ENCODE data around the gene LATS1.
A peak's percentile ranks its signal among the peaks of the same experiment; 100 is the strongest.
"Not testable (repeated sequence)": the region's sequence is repeated elsewhere in the genome, so short reads cannot be mapped to it uniquely, and the experiment has no call there.

LATS1 gene

DNA sequence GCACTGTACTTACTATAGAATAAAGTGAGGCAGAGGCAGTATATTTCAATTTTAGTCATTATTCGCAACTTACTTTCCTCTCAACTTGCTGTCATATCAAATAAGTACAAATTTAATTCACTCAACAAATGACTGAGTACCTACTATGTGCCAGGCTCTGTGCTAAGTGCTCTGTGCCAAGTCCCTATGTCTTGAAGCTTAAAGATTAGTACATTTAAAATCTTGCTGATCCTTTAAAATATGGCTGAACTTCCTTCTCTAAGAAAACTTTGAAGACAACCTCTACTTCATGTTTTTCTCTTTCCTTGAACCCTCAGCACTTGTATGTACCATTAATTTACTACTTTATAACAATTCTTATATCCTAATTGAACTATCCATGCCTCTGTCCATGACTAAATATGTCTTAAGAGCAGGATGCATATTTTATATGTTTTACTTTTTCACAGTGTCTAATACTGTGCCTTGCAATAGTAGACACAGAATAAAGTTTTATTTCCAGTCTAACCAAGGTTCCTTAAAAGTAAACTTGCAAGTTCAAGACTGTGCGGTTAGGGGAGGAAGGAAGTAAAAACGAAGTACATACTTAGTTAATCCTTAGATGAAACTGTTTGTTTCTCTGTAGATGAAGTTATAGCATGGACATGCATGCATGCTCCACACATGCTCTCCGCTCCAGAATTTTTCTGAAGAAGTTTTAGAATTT is 10.0 kb upstream of the LATS1 start:
- no peak for DNase-seq

DNA sequence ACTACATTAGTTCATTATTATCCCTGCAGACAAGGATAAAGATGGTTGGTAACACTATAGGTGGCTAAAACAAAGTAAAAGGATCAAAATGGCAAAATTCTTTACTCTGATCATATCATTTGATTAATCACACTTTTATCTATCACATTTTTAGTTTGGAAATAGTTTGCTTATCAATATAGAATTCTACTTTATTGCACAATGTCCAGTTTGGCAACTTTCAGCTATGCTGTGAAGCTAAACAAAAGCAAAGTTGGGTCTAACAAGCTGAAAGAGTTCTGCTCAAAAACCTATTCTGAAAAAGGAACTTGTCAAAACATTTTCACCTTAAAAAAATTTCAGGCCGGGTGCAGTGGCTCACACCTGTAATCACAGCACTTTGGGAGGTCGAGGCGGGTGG is 7.9 kb upstream of the LATS1 start:
- no peak for DNase-seq

DNA sequence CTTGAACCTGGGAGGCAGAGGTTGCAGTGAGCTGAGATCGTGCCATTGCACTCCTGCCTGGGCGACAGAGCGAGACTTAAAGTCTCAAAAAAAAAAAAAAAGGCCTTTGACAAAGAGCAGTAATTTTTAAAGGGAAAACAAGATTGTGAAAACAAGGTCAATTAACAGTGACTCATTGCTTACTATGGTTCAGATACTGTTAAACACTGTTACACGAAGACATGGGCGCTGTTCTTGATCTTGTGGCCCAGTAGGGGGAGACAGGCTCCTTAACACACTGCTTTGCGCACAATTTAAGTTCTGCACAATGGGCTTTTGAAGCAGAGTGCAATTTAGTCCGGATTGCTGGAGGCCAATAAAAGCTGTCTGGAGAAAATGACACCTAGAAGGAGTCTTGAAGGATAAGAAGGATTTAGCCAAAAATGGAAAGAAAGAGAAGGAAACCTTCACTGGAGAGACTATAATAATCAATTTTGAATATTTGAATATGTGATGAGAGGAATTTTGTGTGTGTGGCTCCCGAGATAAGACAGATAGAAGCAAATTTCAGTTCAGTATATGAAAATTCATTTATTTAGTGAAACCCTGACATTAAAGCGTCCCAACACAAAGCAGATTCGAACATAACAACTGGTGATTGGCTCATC is 6.0 kb upstream of the LATS1 start:
- peak; percentile 76 for DNase-seq

GRCh38 chr6:149723262-149723661 is 5.4 kb upstream of the LATS1 start:
- DNase-seq, result no peak

GRCh38 chr6:149719531-149719930 is 1.6 kb upstream of the LATS1 start:
- no peak for DNase-seq

DNA sequence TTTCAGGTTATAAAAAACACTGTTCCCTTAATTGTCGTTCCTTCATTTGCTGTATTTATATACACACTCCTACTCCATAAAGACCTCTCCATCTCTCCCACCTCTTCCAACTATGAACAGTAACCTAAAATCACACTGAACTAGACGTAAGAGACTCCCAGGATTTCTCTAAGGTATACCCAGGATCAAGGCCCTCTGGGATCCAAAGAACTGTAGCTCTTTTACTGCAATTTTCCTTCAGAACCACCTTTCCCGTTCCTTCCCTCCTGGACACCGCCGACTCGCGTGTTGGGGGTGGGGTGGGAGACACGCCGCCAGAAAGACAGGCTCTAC is 680 bp downstream of the LATS1 start:
- no peak for DNase-seq

GRCh38 chr6:149716181-149716963 is 1.5 kb downstream of the LATS1 start:
- peak; percentile 16 for DNase-seq

DNA sequence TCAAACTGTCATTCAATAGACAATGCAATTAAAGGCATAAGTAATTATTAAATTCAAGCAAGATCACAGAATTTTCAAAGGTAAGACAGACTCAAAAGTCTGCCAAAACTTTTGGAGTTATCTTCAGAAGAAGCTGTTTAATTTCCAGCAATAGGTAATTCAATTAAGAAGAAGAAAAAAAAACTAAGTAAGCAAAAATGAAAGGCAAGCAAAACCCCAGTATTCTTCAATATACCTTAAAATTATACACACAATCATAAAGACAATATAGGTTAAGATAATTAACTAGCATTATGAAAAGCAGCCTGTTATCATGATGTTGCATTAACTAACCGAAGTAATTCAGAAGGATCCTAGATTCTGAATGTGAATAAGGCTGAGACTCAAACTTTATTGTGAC is 3.5 kb downstream of the LATS1 start:
- no peak for DNase-seq

DNA sequence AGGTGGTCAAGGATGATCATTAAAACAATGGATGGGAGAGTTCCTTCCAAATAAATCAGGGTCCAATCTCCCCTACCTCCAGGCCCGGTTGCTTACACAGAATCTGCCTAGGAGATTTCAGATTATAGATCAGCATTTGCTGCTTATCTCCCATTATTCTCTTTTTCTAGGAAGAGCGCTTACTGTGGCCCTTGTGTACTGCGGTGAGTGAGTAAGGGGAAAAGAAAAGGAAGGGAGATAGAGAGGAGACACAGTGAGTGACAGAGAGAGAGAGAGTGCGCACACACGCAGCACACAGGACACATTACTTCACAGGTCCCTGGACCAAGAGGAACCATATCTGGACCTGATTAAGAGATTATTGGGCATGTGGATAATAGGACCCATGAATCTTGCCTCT is 6.2 kb downstream of the LATS1 start:
- DNase-seq, result no peak

- no peak for DNase-seq
Measured at GRCh38 chr6:149701714-149702113, 16.2 kb downstream of the LATS1 start.

- no peak for DNase-seq
Measured at GRCh38 chr6:149699150-149699549, 18.8 kb downstream of the LATS1 start.

DNA sequence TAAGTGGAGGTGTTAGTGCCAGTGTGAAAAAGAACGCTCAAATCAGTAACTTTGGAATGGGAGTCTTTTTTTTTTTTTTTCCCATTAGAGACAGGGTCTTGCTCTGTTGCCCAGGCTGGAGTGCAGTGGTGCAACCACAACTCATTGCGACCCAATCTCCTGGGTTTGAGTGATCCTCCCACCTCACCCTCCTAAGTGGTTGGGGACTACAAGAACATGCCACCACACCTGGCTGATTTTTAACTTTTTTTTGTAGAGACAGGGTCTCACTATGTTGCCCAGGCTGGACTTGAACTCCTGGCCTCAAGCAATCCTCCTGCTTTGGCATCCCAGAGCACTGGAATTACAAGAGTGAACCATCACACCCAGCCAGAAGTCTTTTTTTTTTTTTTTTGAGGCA is 19.7 kb downstream of the LATS1 start:
- no peak for DNase-seq

GRCh38 chr6:149696901-149697300 is 21.0 kb downstream of the LATS1 start:
- DNase-seq, result no peak

GRCh38 chr6:149694921-149695320 is 23.0 kb downstream of the LATS1 start:
- no peak for DNase-seq

GRCh38 chr6:149691201-149691600 is 26.7 kb downstream of the LATS1 start:
- no peak for DNase-seq

GRCh38 chr6:149686230-149686629 is 31.7 kb downstream of the LATS1 start:
- DNase-seq, result no peak

DNA sequence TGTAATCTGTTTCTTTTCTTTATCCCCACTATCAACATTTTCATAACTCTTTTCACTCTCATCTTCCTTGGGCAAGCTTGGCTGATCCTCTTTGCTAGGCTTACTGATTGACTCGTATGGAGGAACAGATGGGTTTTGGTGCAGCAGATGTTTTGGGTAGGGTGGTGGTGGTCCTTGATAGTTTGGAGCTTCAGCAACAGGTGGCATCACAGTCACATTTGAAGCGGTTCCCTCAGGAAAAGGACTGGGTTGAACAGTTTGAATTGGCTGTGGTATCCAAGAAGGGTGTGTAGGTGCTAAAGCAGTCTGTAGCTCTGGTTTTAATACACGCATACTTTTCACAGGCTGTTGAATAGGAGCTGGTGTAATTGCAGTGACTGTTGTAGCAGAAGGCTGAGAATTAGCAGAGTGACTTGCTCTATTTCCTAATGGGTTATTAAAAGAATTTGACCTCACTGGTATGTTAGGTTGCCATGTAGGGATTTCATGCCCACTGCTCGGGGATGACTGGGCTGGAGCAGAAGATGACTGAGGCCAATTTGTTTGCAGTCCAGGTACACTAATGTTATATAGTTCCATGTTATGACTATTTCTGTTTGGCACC is 34.5 kb downstream of the LATS1 start:
- no peak for DNase-seq

DNA sequence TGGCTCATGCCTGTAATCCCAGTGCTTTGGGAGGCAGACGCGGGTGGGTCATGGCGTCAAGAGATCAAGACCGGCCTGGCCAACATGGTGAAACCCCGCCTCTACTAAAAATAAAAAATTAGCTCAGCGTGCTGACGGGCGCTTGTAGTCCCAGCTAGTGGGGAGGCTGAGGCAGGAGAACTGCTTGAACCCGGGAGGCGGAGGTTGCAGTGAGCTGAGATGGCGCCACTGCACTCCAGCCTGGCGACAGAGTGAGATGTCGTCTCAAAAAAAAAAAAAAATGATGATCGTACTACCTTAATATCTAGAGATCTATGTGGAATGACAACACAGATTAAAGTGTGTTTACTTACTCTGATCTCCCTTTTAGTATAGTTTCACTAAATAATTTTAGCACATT is 36.1 kb downstream of the LATS1 start:
- not testable (repeated sequence) for DNase-seq

GRCh38 chr6:149681209-149681608 is 36.7 kb downstream of the LATS1 start:
- no peak for DNase-seq

DNA sequence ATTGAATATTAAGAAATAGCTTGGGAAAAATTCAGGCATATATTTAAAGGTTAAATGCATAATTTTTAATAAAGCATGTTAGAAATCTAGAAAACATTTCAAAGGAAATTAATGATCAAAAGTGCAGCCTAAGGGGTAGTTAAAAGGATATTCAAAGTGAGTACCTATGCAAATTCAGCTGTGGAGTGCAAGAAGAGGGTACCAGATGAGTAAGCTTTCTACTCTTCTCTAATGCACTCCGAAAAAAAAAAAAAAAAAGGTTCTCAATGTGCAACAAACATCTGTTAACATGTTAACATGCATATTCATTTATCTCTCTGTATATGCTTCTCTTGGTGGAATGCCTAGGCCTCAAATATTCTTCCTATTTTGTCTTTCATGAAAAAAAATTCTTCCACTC is 37.4 kb downstream of the LATS1 start:
- DNase-seq, result no peak

GRCh38 chr6:149672265-149672664 is 45.6 kb downstream of the LATS1 start:
- not testable (repeated sequence) for DNase-seq

DNA sequence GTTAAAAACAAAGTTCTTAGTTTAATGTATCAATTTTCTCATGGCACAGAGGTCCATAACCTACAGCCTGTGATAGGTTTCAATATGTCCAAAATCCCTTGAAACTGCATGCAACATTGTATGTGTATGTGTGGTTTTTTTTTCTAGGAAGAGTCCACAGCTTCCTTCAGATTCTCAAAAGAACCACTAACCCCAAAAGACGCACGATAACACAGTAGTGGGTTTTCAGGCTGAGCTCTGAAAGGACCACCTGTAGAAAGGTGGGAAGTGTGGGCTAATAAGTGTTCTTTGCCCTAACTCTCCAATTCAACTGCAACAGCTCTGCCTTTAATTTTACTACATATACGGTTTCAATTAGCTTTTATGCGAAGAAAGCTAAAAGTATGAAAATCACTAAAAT is 57.9 kb downstream of the LATS1 start:
- no peak for DNase-seq

- no peak for DNase-seq
Measured at GRCh38 chr6:149657441-149657840, 60.5 kb downstream of the LATS1 start.

DNA sequence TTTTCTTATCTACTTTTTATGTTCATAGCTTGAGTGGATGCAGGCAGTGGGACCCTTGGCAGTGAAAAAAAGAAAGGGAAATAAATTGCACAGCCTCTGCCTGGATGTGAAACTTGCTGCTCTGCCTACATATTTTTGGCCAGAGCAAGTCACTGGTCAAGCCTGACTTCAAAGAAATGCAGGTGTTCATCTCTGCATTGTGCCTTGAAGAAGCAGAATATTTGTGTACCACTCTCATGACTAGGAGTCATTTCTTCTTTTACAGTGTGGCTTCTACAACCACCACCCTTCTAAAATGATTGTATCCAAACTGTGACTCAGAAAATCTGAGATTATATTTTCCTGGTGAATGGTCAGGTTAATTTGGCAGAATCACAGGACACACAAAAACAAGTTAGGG is 66.8 kb downstream of the LATS1 start:
- DNase-seq, result no peak

Measured in CD4-positive, alpha-beta T cell treated with Interleukin-4 for 4 hours (primary cell).